Measurements from ENCODE around the gene DHRSX.
"Not testable (repeated sequence)": the region's sequence is repeated elsewhere in the genome, so short reads cannot be mapped to it uniquely, and the experiment has no call there.

The DHRSX gene

GRCh38 chrX:2242980-2243379, 257.8 kb downstream of the DHRSX start:
- Histone ChIP-seq H3K27me3 (replicated peaks) (no peaks in the 10 kb centered on the region), H3K36me3 (replicated peaks) (no peaks in the 10 kb centered on the region), H3K4me3 (ENCODE audit: low read depth, low read length) (no peak overlapping the region), H3K27ac (no peak overlapping the region)
- in situ Hi-C loops (cut with HindIII; ENCODE audit: low pct_ligation_motif_present, low sequenced_read_pairs), result no loop called here
- TF ChIP-seq CTCF (IDR thresholded peaks at IDR 0.05; ENCODE audit: low read depth, low read length, missing control alignments), result no peak
- no peak for DNase-seq

GRCh38 chrX:2242326-2242725, 258.4 kb downstream of the DHRSX start:
- Histone ChIP-seq H3K27ac (no peak overlapping the region), H3K27me3 (replicated peaks) (no peaks in the 10 kb centered on the region), H3K4me3 (ENCODE audit: low read depth, low read length) (no peak overlapping the region), H3K36me3 (replicated peaks) (no peaks in the 10 kb centered on the region)
- no peak for TF ChIP-seq CTCF (IDR thresholded peaks at IDR 0.05; ENCODE audit: low read depth, low read length, missing control alignments)
- no peak for DNase-seq
- in situ Hi-C loops (cut with HindIII; ENCODE audit: low pct_ligation_motif_present, low sequenced_read_pairs), result no loop called here

GRCh38 chrX:2241496-2241895, 259.3 kb downstream of the DHRSX start:
- H3K4me3 ChIP-seq (ENCODE audit: low read depth, low read length); DNase-seq; in situ Hi-C loops (cut with HindIII; ENCODE audit: low pct_ligation_motif_present, low sequenced_read_pairs); H3K36me3 ChIP-seq (replicated peaks); H3K27me3 ChIP-seq (replicated peaks); H3K27ac ChIP-seq: not testable (repeated sequence)

- H3K4me3 ChIP-seq (ENCODE audit: low read depth, low read length); DNase-seq; H3K27me3 ChIP-seq (replicated peaks); in situ Hi-C loops (cut with HindIII; ENCODE audit: low pct_ligation_motif_present, low sequenced_read_pairs); H3K36me3 ChIP-seq (replicated peaks); H3K27ac ChIP-seq: not testable (repeated sequence)
Observed at GRCh38 chrX:2240761-2241160, 260.0 kb downstream of the DHRSX start.

- Histone ChIP-seq H3K4me3 (ENCODE audit: low read depth, low read length) (no peak overlapping the region), H3K36me3 (replicated peaks) (no peaks in the 10 kb centered on the region)
- in situ Hi-C loops (cut with HindIII; ENCODE audit: low pct_ligation_motif_present, low sequenced_read_pairs), result no loop called here
Observed at GRCh38 chrX:2237976-2238375, 262.8 kb downstream of the DHRSX start.

GRCh38 chrX:2231570-2232192, 269.1 kb downstream of the DHRSX start:
- no peak for TF ChIP-seq CTCF (IDR thresholded peaks at IDR 0.05; ENCODE audit: low read depth, low read length, missing control alignments)
- no peak overlapping the region for H3K27ac ChIP-seq
- H3K27me3 ChIP-seq (replicated peaks), result no peaks in the 10 kb centered on the region
- DNase-seq, result no peak
- H3K4me3 ChIP-seq (ENCODE audit: low read depth, low read length), result no peak overlapping the region
- in situ Hi-C loops (cut with HindIII; ENCODE audit: low pct_ligation_motif_present, low sequenced_read_pairs), result no loop called here
- H3K36me3 ChIP-seq (replicated peaks), result no peaks in the 10 kb centered on the region

More at GRCh38 chrX:2237976-2238375, 262.8 kb downstream of the DHRSX start:
- Histone ChIP-seq H3K27me3 (replicated peaks) (no peaks in the 10 kb centered on the region), H3K27ac (no peak overlapping the region)
- no peak for TF ChIP-seq CTCF (IDR thresholded peaks at IDR 0.05; ENCODE audit: low read depth, low read length, missing control alignments)
- DNase-seq, result no peak

- Histone ChIP-seq H3K36me3 (replicated peaks) (no peaks in the 10 kb centered on the region), H3K27me3 (replicated peaks) (no peaks in the 10 kb centered on the region), H3K4me3 (ENCODE audit: low read depth, low read length) (no peak overlapping the region), H3K27ac (no peak overlapping the region)
- no peak for DNase-seq
- in situ Hi-C loops (cut with HindIII; ENCODE audit: low pct_ligation_motif_present, low sequenced_read_pairs), result no loop called here
- TF ChIP-seq CTCF (IDR thresholded peaks at IDR 0.05; ENCODE audit: low read depth, low read length, missing control alignments), result no peak
Observed at GRCh38 chrX:2230457-2230856, 270.3 kb downstream of the DHRSX start.

All from brain microvascular endothelial cell (primary cell).